ENCODE results near the gene NETO1.

The NETO1 gene

DNA sequence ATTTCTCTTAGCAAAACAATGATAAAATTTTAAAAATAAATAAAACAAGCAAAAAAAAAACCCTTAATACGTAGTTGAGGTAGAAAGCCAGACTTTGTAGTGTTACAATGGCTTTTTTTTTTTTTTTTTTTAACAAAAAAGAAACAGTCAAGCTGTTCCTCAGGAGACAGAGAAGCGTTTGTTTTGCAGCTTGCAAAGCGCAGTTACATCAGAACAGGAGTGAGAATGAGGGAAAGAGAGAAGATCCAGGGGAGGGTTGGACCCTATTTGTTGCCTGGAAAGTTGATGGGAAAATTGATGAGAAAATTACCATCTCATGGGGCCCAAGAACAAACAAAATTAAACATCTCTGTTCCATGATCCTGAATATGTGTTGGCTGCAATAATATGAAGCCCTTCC lies 146.5 kb downstream of the NETO1 start:
- DNase-seq, result no peak

DNA sequence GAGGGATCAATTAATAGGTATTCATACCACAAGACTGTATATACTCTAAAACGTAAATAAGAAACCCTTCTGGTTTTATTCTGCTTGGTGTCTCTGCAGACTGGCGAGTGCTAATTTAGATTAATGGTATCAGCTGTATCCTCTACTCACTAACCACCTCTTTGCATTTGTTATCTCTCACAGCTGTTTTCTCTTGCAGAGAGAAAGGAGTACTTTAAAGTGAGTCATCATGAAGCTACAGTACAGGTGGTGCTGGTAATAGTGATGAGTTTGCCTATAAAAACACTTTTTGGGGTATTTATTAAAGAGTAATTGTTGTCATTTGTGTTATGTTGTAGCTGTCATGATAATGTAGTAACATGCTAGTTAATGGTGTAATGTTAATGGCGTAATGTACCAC lies 147.7 kb downstream of the NETO1 start:
- no peak for DNase-seq

DNA sequence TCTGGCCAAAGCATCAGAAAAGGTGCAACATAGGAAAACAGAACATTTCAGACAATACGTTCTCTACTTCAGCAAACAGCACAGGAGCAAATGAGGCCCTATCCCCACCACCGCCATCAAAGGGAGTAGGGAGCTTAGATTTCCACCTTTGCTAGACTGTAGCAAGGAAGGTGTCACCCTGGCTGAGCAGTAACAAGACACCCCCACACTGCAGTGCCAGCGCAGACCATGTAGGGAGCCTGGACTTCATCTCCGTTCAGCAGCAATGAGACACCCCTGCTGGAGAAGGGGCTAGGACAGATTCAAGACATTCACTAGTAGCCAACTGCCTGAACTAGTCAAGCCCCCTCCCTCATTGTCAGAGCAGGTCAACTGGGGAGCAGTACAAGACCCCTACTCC lies 163.6 kb downstream of the NETO1 start:
- no peak for DNase-seq

DNA sequence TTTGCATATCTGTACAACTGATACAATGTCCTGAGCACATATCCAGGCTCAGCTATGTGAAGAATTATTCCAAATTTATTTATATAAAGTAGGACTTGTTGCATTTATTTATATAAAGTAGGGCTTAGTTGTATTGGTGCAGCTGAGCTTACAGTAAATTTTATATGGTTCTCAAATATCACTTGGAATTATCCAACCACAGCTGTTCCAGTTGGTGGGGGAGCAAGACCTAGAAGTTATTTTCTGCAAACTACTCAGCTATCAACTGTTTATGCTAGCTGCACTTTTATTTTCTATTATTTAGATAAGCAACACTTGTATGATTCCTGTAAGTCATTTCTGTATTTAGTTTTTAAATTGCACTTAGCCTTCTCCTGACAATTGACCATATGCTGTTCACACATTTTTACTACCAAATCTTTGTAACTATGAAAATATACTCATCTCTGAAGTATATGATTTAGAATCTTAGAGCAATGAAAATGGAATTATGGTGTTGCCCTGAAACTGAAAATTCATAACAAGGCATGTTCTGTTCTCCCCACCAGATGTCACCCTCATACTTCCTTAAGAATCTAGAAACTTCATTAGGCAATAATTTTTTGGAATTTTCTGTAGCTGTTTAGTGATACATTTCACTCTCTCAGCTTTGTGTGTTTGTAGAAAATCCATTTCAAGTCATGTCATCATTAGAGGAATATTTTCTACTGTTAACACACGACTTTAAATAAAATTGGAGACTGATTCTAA lies 166.7 kb downstream of the NETO1 start:
- no peak for DNase-seq

DNA sequence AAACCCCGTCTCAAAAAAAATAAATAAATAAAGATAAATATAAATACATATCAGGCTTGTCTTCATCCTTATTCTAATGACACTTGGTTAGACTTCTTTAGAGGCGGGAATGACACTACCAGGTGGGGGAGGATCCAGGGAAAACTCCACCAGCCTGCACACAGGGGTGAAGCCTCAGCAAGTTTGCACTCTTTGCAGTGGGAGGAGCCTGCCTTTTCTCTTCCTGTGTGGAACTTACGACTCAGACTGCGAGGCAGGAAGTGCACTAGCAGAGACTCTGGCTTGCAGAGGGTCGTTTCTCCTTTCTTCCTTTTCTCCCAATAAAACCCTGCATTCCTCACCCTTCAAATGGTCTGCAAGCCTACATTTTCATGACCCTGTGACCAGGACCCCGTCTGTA lies 170.1 kb downstream of the NETO1 start:
- DNase-seq, result no peak

DNA sequence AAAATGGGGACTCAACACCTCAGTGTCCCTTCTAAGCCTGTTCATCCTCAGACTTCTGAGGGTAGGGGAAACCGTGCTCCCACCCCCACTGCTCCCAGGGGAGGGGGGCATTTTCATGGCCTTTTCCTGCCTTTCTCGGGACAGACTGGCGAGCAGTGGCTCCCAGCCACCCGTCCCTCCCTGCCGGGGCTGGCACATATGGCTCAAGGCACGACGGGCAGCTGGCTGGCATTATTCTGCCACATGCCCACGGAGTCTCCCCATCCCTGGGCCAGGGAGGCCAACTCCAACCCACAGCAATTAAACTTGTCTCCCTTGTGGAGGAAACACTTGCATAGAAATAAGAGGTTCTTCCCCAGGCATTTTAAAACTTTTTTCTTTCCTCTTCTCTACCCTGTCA lies 175.2 kb downstream of the NETO1 start:
- no peak for DNase-seq

All from EL (cell line).